Caco-2 (cell line): Measurements from ENCODE around the gene DPH6. TPM values are rescaled to one million over a fixed set of nuclear protein-coding genes. Genes with fewer than 3 reads are reported as not detected.

Experiments
- BruUV-seq: library from RNA; stranded (reverse); fragments of 400-500 nt; replicated peaks from 2 replicates; lab custom pipeline; 2021; lab: Mats Ljungman, UMichigan
- CTCF ChIA-PET: fragments of 300-600 bp; sonication (Branson Sonifier 250); formaldehyde crosslinking; loops from one replicate; lab custom pipeline; 2022; ENCODE audit warnings: antibody characterized with exemption; lab: Charles Lee
- POLR2A ChIA-PET: fragments of 300-600 bp; sonication (Branson Sonifier 250); formaldehyde crosslinking; loops from one replicate; lab custom pipeline; 2022; ENCODE audit warnings: antibody characterized with exemption; lab: Charles Lee
- DNase-seq, 2 experiments: peaks; one replicate each; pipeline versions ENCODE4 v3.0.0 to v3.0.0-alpha.2; 2020 to 2022
- H3K27me3 ChIP-seq: replicated peaks from 2 replicates; pipeline ENCODE4 v1.6.0; 2011; ENCODE audit warnings: low read length; ENCODE audit not compliant: control insufficient read depth, insufficient read depth
- H3K36me3 ChIP-seq: 2 replicates; pipeline ENCODE4 v1.5.1; 2011; ENCODE audit warnings: low read length; ENCODE audit not compliant: control insufficient read depth, insufficient read depth
- H3K4me1 ChIP-seq: fragments of 250-450 bp; sonication (Bioruptor Pico); 2 replicates; pipeline ENCODE4 v1.5.1; 2020; ENCODE audit warnings: mild to moderate bottlenecking
- H3K4me3 ChIP-seq: 2 replicates; pipeline ENCODE4 v1.5.1; 2011; ENCODE audit warnings: low read depth, mild to moderate bottlenecking, control low read depth, low read length
- H3K9me3 ChIP-seq: fragments of 250-450 bp; sonication (Bioruptor Pico); 2 replicates; pipeline ENCODE4 v1.5.1; 2020; ENCODE audit warnings: mild to moderate bottlenecking, moderate library complexity
- H3K27ac Mint-ChIP-seq: one replicate; pipeline ENCODE4 v1.8.0; 2022; ENCODE audit warnings: mixed read lengths; ENCODE audit not compliant: unreplicated experiment
- H3K27me3 Mint-ChIP-seq: one replicate; pipeline ENCODE4 v1.8.0; 2022; ENCODE audit warnings: mixed read lengths; ENCODE audit not compliant: insufficient read depth, unreplicated experiment
- H3K36me3 Mint-ChIP-seq: one replicate; pipeline ENCODE4 v1.8.0; 2022; ENCODE audit warnings: mild to moderate bottlenecking, mixed read lengths; ENCODE audit not compliant: insufficient read depth, unreplicated experiment
- H3K4me1 Mint-ChIP-seq: one replicate; pipeline ENCODE4 v1.8.0; 2022; ENCODE audit warnings: low read depth, mixed read lengths; ENCODE audit not compliant: unreplicated experiment
- H3K4me3 Mint-ChIP-seq: one replicate; pipeline ENCODE4 v1.8.0; 2022; ENCODE audit warnings: mild to moderate bottlenecking, moderate library complexity, mixed read lengths; ENCODE audit not compliant: unreplicated experiment
- H3K9me3 Mint-ChIP-seq: one replicate; pipeline ENCODE4 v1.8.0; 2022; ENCODE audit warnings: mixed read lengths; ENCODE audit not compliant: unreplicated experiment
- CTCF ChIP-seq, 2 experiments: fragments of 200-600 bp in 1 of 2; IDR thresholded peaks; 1 replicate in 1 of 2; 2 replicates in 1 of 2; pipeline versions ENCODE4 v1.5.1 to v1.8.0; 2011 to 2022; ENCODE audit warnings: antibody characterized with exemption in 1 of 2, control low read depth in 1 of 2, inconsistent platforms in 1 of 2, low read depth in 1 of 2, low read length in 1 of 2, mild to moderate bottlenecking in 1 of 2, moderate library complexity in 1 of 2; ENCODE audit not compliant: insufficient read depth in 1 of 2, severe bottlenecking in 1 of 2, unreplicated experiment in 1 of 2
- intact Hi-C: fragments of 100-400 bp; cut with micrococcal nuclease; formaldehyde crosslinking; loops from one replicate; pipeline ENCODE4 v1.10.0; 2022; ENCODE audit not compliant: unreplicated experiment
- total RNA-seq: library from RNA; stranded (reverse); gene quantifications from 2 replicates; pipeline ENCODE4 v1.2.3, GENCODE V29; 2022

The DPH6 gene
- total RNA-seq, 1 experiment from 2014 or later = 24.0 TPM

- no peak for DNase-seq
- H3K36me3 Mint-ChIP-seq = peaks cover 6% of the 10 kb centered on the region
- intact Hi-C loops = no loop called here
- Histone ChIP-seq H3K4me1 (no peaks in the 10 kb centered on the region), H3K4me3 (no peak overlapping the region), H3K27me3 (no peaks in the 10 kb centered on the region), H3K9me3 (peaks cover 8% of the 10 kb centered on the region), H3K36me3 (no peaks in the 10 kb centered on the region)
- no peak for TF ChIP-seq CTCF (IDR thresholded peaks at IDR 0.05; ENCODE audit: insufficient read depth in 1 of 2, low read depth in 1 of 2, low read length in 1 of 2, severe bottlenecking in 1 of 2, unreplicated experiment in 1 of 2)
- POLR2A ChIA-PET = no interaction called here
- H3K27ac Mint-ChIP-seq = no peak overlapping the region
- H3K4me3 Mint-ChIP-seq = no peak overlapping the region
- CTCF ChIA-PET = no interaction called here
- peaks cover 62% of the 10 kb centered on the region for H3K9me3 Mint-ChIP-seq
- H3K4me1 Mint-ChIP-seq = no peaks in the 10 kb centered on the region
- BruUV-seq = no TSS peak
- H3K27me3 Mint-ChIP-seq = no peaks in the 10 kb centered on the region
Observed at GRCh38 chr15:35358824-35359223, 187.1 kb downstream of the DPH6 start.

GRCh38 chr15:35351059-35351458 lies 194.9 kb downstream of the DPH6 start:
- ChIA-PET POLR2A (no interaction called here), CTCF (no interaction called here)
- Mint-ChIP-seq H3K4me1 (no peaks in the 10 kb centered on the region), H3K4me3 (no peak overlapping the region), H3K27me3 (no peaks in the 10 kb centered on the region), H3K36me3 (no peaks in the 10 kb centered on the region), H3K27ac (no peak overlapping the region), H3K9me3 (peaks cover 24% of the 10 kb centered on the region)
- no peaks in the 10 kb centered on the region; the same call in 1 of the 2 replicates for H3K9me3 ChIP-seq
- no peak for DNase-seq
- TF ChIP-seq CTCF (IDR thresholded peaks at IDR 0.05; ENCODE audit: insufficient read depth in 1 of 2, low read depth in 1 of 2, low read length in 1 of 2, severe bottlenecking in 1 of 2, unreplicated experiment in 1 of 2) = no peak
- H3K27me3 ChIP-seq = no peaks in the 10 kb centered on the region
- intact Hi-C loops = no loop called here
- no peaks in the 10 kb centered on the region for H3K36me3 ChIP-seq
- no peak overlapping the region for H3K4me3 ChIP-seq
- no peaks in the 10 kb centered on the region for H3K4me1 ChIP-seq
- BruUV-seq = no TSS peak

GRCh38 chr15:35349916-35350315 lies 196.0 kb downstream of the DPH6 start:
- H3K9me3 ChIP-seq = no peaks in the 10 kb centered on the region; the same call in 1 of the 2 replicates
- no peaks in the 10 kb centered on the region for H3K27me3 ChIP-seq
- no peak for DNase-seq
- H3K4me3 ChIP-seq = no peak overlapping the region
- no peaks in the 10 kb centered on the region for H3K4me1 ChIP-seq
- BruUV-seq = no TSS peak
- POLR2A ChIA-PET = no interaction called here
- Mint-ChIP-seq H3K27me3 (no peaks in the 10 kb centered on the region), H3K4me3 (no peak overlapping the region), H3K27ac (no peak overlapping the region), H3K36me3 (no peaks in the 10 kb centered on the region), H3K9me3 (peaks cover 12% of the 10 kb centered on the region), H3K4me1 (peaks cover 6% of the 10 kb centered on the region)
- intact Hi-C loops = no loop called here
- H3K36me3 ChIP-seq = no peaks in the 10 kb centered on the region
- TF ChIP-seq CTCF (IDR thresholded peaks at IDR 0.05; ENCODE audit: insufficient read depth in 1 of 2, low read depth in 1 of 2, low read length in 1 of 2, severe bottlenecking in 1 of 2, unreplicated experiment in 1 of 2) = no peak
- CTCF ChIA-PET = no interaction called here
